Esophagus muscularis mucosa (tissue), 4 donors: ENCODE measurements around the gene SPON2.

ENCODE experiments used
- CTCF ChIP-seq, 3 experiments: fragments of 200-600 bp in 2 of 3; fragments of 450-650 bp in 1 of 3; sonication (generic) in 2 of 3; IDR thresholded peaks; one replicate each; pipeline ENCODE4 v1.5.1; 2017 to 2019; ENCODE audit warnings: antibody characterized with exemption in 3 of 3, mild to moderate bottlenecking in 2 of 3, moderate library complexity in 1 of 3
- EP300 ChIP-seq: sonication (generic); formaldehyde crosslinking; IDR thresholded peaks from one replicate; pipeline ENCODE4 v1.6.1; 2017; ENCODE audit warnings: antibody characterized with exemption
- POLR2A ChIP-seq: fragments of 450-650 bp; IDR thresholded peaks from one replicate; pipeline ENCODE4 v1.6.1; 2017; ENCODE audit warnings: antibody characterized with exemption, moderate library complexity, mild to moderate bottlenecking, low read depth
- POLR2AphosphoS5 ChIP-seq, 2 donors: sonication (generic); formaldehyde crosslinking; IDR thresholded peaks; one replicate each; pipeline ENCODE4 v1.6.1; 2017; ENCODE audit warnings: antibody characterized with exemption in 2 of 2

GRCh38 chr4:1199556-1200331, 27.4 kb upstream of the SPON2 start:
- no peak for TF ChIP-seq POLR2A
- TF ChIP-seq POLR2AphosphoS5 (IDR thresholded peaks at IDR 0.05) = no peak
- TF ChIP-seq CTCF (IDR thresholded peaks at IDR 0.05) = no peak
- no peak for TF ChIP-seq EP300
